Naive thymus-derived CD8-positive, alpha-beta T cell (primary cell): Measurements from ENCODE around the gene CYSRT1. TPM values are rescaled to one million over a fixed set of nuclear protein-coding genes. Genes with fewer than 3 reads are reported as not detected.

Source experiments
- ATAC-seq, 2 donors: fragments of 150-1000 bp; cut with Tn5 transposase in 1 of 2; sonication (Bioruptor Pico), chemical (Tn5 transposase) in 1 of 2; 1 replicate in 1 of 2; 2 replicates in 1 of 2; pipeline ENCODE4 v1.10.0; 2021; ENCODE audit warnings: mild to moderate bottlenecking in 2 of 2, moderate library complexity in 2 of 2
- POLR2A ChIA-PET: fragments of 350-600 bp; sonication (Branson Sonifier 250); formaldehyde crosslinking; loops from one replicate; lab custom pipeline; 2021; ENCODE audit warnings: antibody characterized with exemption; lab: Charles Lee
- DNase-seq, 10 donors: peaks; one replicate each; pipeline versions ENCODE4 v3.0.0 to v3.0.0-alpha.2; 2020 to 2022
- H3K27ac Mint-ChIP-seq, 10 donors: one replicate each; pipeline ENCODE4 v1.8.0; 2020 to 2022; ENCODE audit warnings: mild to moderate bottlenecking in 10 of 10, mixed read lengths in 10 of 10, moderate library complexity in 4 of 10, inconsistent platforms in 1 of 10
- H3K27me3 Mint-ChIP-seq, 5 donors: one replicate each; pipeline ENCODE4 v1.8.0; 2021 to 2022; ENCODE audit warnings: mixed read lengths in 5 of 5
- H3K36me3 Mint-ChIP-seq, 3 donors: one replicate each; pipeline ENCODE4 v1.8.0; 2020 to 2022; ENCODE audit warnings: mixed read lengths in 3 of 3, mild to moderate bottlenecking in 2 of 3, inconsistent platforms in 1 of 3
- H3K4me1 Mint-ChIP-seq, 4 donors: one replicate each; pipeline ENCODE4 v1.8.0; 2021 to 2022; ENCODE audit warnings: mixed read lengths in 4 of 4
- H3K4me3 Mint-ChIP-seq, 10 donors: one replicate each; pipeline ENCODE4 v1.8.0; 2020 to 2022; ENCODE audit warnings: mild to moderate bottlenecking in 10 of 10, mixed read lengths in 10 of 10, moderate library complexity in 6 of 10, inconsistent platforms in 1 of 10
- H3K9me3 Mint-ChIP-seq, 9 donors: one replicate each; pipeline ENCODE4 v1.8.0; 2020 to 2022; ENCODE audit warnings: mixed read lengths in 9 of 9, mild to moderate bottlenecking in 3 of 9, inconsistent platforms in 1 of 9, moderate library complexity in 1 of 9
- polyA plus RNA-seq, 3 donors: library from polyadenylated mRNA; unstranded; fragments of 300-500 nt; fragmentation: Illumina TruSeq; gene quantifications; one replicate each; pipeline ENCODE4 v1.2.3, GENCODE V29; 2021
- total RNA-seq, 8 experiments: library from RNA in 2 of 8; stranded (reverse) in 2 of 8; gene quantifications; one replicate each; pipeline ENCODE4 v1.2.3 and lab custom pipeline; 2021 to 2026

Gene CYSRT1
- total and polyA plus RNA-seq, 5 experiments from 2014 or later, result 0.30 to 0.47 TPM; not detected in 3

- ATAC-seq, result no peak
These were observed 9.6 kb upstream of the CYSRT1 start for GRCh38 chr9:137215196-137215986.

GRCh38 chr9:137216188-137216965, 8.6 kb upstream of the CYSRT1 start:
- Mint-ChIP-seq H3K36me3 (no peaks in the 10 kb centered on the region), H3K4me3 (peak overlapping the region in 1 of 10 donors; percentile 41), H3K9me3 (no peaks in the 10 kb centered on the region), H3K4me1 (peaks cover 0 to 3% (median 0%) of the 10 kb centered on the region in 4 donors), H3K27ac (no peak overlapping the region), H3K27me3 (no peaks in the 10 kb centered on the region)
- DNase-seq (no peak), ATAC-seq (no peak)
- POLR2A ChIA-PET, result interaction anchor here (0.6 kb wide), 1 partner anchor 441 kb away, joined by 3 read pairs; no protein-coding TSS in a partner anchor

More at GRCh38 chr9:137215196-137215986, 9.6 kb upstream of the CYSRT1 start:
- POLR2A ChIA-PET, result interaction anchor here (0.6 to 1.6 kb wide), 4 partner anchors 8 to 155 kb away, joined by 3 to 7 read pairs (median 4); partner anchors contain the start of gene RNF208
- Mint-ChIP-seq H3K9me3 (no peaks in the 10 kb centered on the region), H3K36me3 (no peaks in the 10 kb centered on the region), H3K4me1 (peaks cover 0 to 4% (median 0%) of the 10 kb centered on the region in 4 donors), H3K27me3 (no peaks in the 10 kb centered on the region), H3K27ac (no peak overlapping the region), H3K4me3 (no peak overlapping the region)
- DNase-seq, result no peak

GRCh38 chr9:137217276-137218211, 7.4 kb upstream of the CYSRT1 start:
- Mint-ChIP-seq H3K4me3 (peak overlapping the region in 3 of 10 donors; percentile 15 to 36 (median 33)), H3K27me3 (no peaks in the 10 kb centered on the region), H3K36me3 (no peaks in the 10 kb centered on the region), H3K4me1 (peaks cover 0 to 3% (median 0%) of the 10 kb centered on the region in 4 donors), H3K9me3 (no peaks in the 10 kb centered on the region), H3K27ac (peak overlapping the region in 1 of 10 donors; percentile 15)
- no peak for ATAC-seq
- POLR2A ChIA-PET, result no interaction called here
- no peak for DNase-seq

GRCh38 chr9:137218212-137218753, 6.7 kb upstream of the CYSRT1 start:
- no peak for ATAC-seq
- Mint-ChIP-seq H3K36me3 (no peaks in the 10 kb centered on the region), H3K27ac (no peak overlapping the region), H3K4me1 (peaks cover 1 to 6% (median 3%) of the 10 kb centered on the region in 4 donors), H3K9me3 (no peaks in the 10 kb centered on the region), H3K27me3 (no peaks in the 10 kb centered on the region), H3K4me3 (peak overlapping the region in 1 of 10 donors; percentile 10)
- POLR2A ChIA-PET, result interaction anchor here (1.1 to 1.3 kb wide), 2 partner anchors 8 to 36 kb away, joined by 3 read pairs; no protein-coding TSS in a partner anchor
- no peak for DNase-seq

- POLR2A ChIA-PET, result interaction anchor here (0.5 to 1.5 kb wide), 4 partner anchors 8 to 856 kb away, joined by 3 to 4 read pairs (median 3); partner anchors contain the start of gene LCN8
- ATAC-seq, result no peak
- H3K27me3 Mint-ChIP-seq, result no peaks in the 10 kb centered on the region
- no peak for DNase-seq
- peak overlapping the region in 1 of 10 donors; percentile 10 for H3K4me3 Mint-ChIP-seq
- H3K9me3 Mint-ChIP-seq, result no peaks in the 10 kb centered on the region
- peaks cover 1 to 6% (median 3%) of the 10 kb centered on the region in 4 donors for H3K4me1 Mint-ChIP-seq
- H3K36me3 Mint-ChIP-seq, result no peaks in the 10 kb centered on the region
- H3K27ac Mint-ChIP-seq, result no peak overlapping the region
These were observed 6.2 kb upstream of the CYSRT1 start for GRCh38 chr9:137218754-137219271.

- no peak for DNase-seq
- no peak for ATAC-seq
- Mint-ChIP-seq H3K9me3 (no peaks in the 10 kb centered on the region), H3K36me3 (no peaks in the 10 kb centered on the region), H3K4me1 (peaks cover 1 to 7% (median 6%) of the 10 kb centered on the region in 4 donors), H3K27ac (peak overlapping the region in 1 of 10 donors; percentile 71), H3K27me3 (no peaks in the 10 kb centered on the region), H3K4me3 (peak overlapping the region in 4 of 10 donors; percentile 23 to 58 (median 39))
- POLR2A ChIA-PET, result interaction anchor here (0.7 to 1.5 kb wide), 5 partner anchors 21 to 857 kb away, joined by 3 to 6 read pairs (median 3); partner anchors contain the start of gene TUBB4B
These were observed 5.1 kb upstream of the CYSRT1 start for GRCh38 chr9:137219757-137220316.

- Mint-ChIP-seq H3K27me3 (no peaks in the 10 kb centered on the region), H3K36me3 (no peaks in the 10 kb centered on the region), H3K9me3 (no peaks in the 10 kb centered on the region), H3K27ac (peak overlapping the region in 1 of 10 donors; percentile 71), H3K4me1 (peaks cover 1 to 10% (median 6%) of the 10 kb centered on the region in 4 donors), H3K4me3 (peak overlapping the region in 7 of 10 donors; percentile 15 to 75 (median 58))
- no peak for ATAC-seq
- POLR2A ChIA-PET, result interaction anchor here (0.9 to 1.5 kb wide), 5 partner anchors 21 to 858 kb away, joined by 3 to 6 read pairs (median 3); partner anchors contain the start of genes ANAPC2, SSNA1 and TUBB4B
- DNase-seq, result no peak
These were observed 4.5 kb upstream of the CYSRT1 start for GRCh38 chr9:137220317-137221094.

- H3K36me3 Mint-ChIP-seq, result no peaks in the 10 kb centered on the region
- H3K4me1 Mint-ChIP-seq, result peaks cover 1 to 10% (median 6%) of the 10 kb centered on the region in 4 donors
- POLR2A ChIA-PET, result interaction anchor here (1.0 to 4.8 kb wide), 4 partner anchors 17 to 50 kb away, joined by 3 to 85 read pairs (median 5); partner anchors contain the start of genes ANAPC2, NDOR1, SSNA1 and TMEM203
- H3K4me3 Mint-ChIP-seq, result peak overlapping the region in 6 of 10 donors; percentile 38 to 75 (median 60)
- DNase-seq (no peak), ATAC-seq (no peak)
- H3K27ac Mint-ChIP-seq, result no peak overlapping the region
- H3K9me3 Mint-ChIP-seq, result no peaks in the 10 kb centered on the region
- H3K27me3 Mint-ChIP-seq, result no peaks in the 10 kb centered on the region
These were observed 3.9 kb upstream of the CYSRT1 start for GRCh38 chr9:137221095-137221505.

- Mint-ChIP-seq H3K4me3 (no peak overlapping the region), H3K9me3 (no peaks in the 10 kb centered on the region), H3K27ac (no peak overlapping the region), H3K4me1 (peaks cover 1 to 10% (median 6%) of the 10 kb centered on the region in 4 donors), H3K27me3 (no peaks in the 10 kb centered on the region), H3K36me3 (no peaks in the 10 kb centered on the region)
- DNase-seq (peak in 1 of 10 donors; percentile 22), ATAC-seq (no peak)
- POLR2A ChIA-PET, result interaction anchor here (0.5 to 4.8 kb wide), 3 partner anchors 17 to 106 kb away, joined by 3 to 85 read pairs (median 3); partner anchors contain the start of genes NDOR1, TMEM203 and TPRN
These were observed 3.4 kb upstream of the CYSRT1 start for GRCh38 chr9:137221506-137222111.
